Erythroblast (primary cell): ENCODE results near the gene VRK3.
"Not testable (repeated sequence)": the region's sequence is repeated elsewhere in the genome, so short reads cannot be mapped to it uniquely, and the experiment has no call there.

Source experiments
- GATA1 ChIP-seq: IDR thresholded peaks from 2 replicates; pipeline ENCODE4 v1.6.1; 2011; ENCODE audit warnings: low read depth, mild to moderate bottlenecking, control low read depth, low read length, moderate library complexity
- POLR2A ChIP-seq: IDR thresholded peaks from 2 replicates; pipeline ENCODE4 v1.6.1; 2011; ENCODE audit warnings: mild to moderate bottlenecking, low read length

- TF ChIP-seq POLR2A, GATA1: not testable (repeated sequence)
Measured at GRCh38 chr19:50051228-50051895, 26.2 kb upstream of the VRK3 start.
